ENCODE data around the gene TNFAIP8. TPM values are rescaled to one million over a fixed set of nuclear protein-coding genes. Genes with fewer than 3 reads are reported as not detected.

The TNFAIP8 gene
- total and polyA plus RNA-seq, 10 of the 15 experiments (the other 5 are each of a cell fraction or from before 2014, with no cell fraction given) = 124 to 324 (median 177) TPM

DNA sequence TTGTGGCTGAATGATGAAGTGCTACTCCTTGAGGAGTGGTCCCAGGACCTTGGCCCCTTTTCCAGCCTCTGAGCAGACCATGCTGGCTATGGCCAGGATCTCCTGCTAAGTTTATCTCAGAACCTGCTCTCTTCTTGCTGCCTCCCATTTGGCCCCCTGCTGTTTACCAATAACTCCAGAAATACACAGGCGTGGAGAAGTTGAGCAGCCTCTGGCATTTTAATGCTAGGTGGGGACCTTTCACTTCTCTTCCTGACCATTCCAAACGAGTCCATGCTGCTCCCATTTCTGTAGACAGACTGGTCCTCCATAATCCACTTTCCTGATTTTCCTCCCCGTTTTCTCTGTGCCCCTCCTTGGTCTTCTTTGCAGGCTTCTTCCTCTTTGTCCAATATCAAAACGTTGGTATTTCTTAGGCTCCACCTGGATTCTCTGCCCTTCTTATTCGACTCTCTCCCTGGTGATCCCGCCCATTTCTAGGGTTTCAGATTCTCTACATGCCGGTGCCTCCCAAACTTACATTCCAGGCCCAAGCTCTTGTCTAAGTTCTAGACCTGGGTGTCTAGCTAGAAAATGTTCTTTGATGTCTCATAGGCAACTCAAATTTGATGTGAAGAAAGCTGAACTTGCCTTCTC is 33.4 kb upstream of the TNFAIP8 start:
- Histone ChIP-seq H4K20me1 (ENCODE audit: control insufficient read depth, insufficient read depth) (no peaks in the 10 kb centered on the region), H3K4me1 (ENCODE audit: control insufficient read depth, insufficient read depth, low read length) (peaks cover 56% of the 10 kb centered on the region), H3K4me3 (0 out of 2 replicates have a peak overlapping the region, but pooled peaks have one; percentile 26), H3K9me3 (replicated peaks; ENCODE audit: control insufficient read depth, insufficient read depth, low read length) (no peaks in the 10 kb centered on the region), H3K4me2 (ENCODE audit: control insufficient read depth, insufficient read depth) (peak overlapping the region; percentile 39), H3K27me3 (replicated peaks in 1 of 2; ENCODE audit: control insufficient read depth in 2 of 2, insufficient read depth in 2 of 2, low read length in 1 of 2) (no peaks in the 10 kb centered on the region), H2AFZ (ENCODE audit: control insufficient read depth, low read depth, low read length) (no peak overlapping the region), H3K9ac (ENCODE audit: control insufficient read depth, insufficient read depth, low read length) (no peak overlapping the region), H3K27ac (ENCODE audit: control insufficient read depth, insufficient read depth) (peak overlapping the region; percentile 87), H3K79me2 (ENCODE audit: control insufficient read depth, insufficient read depth, low read length) (peaks cover 87% of the 10 kb centered on the region), H3K36me3 (ENCODE audit: control insufficient read depth in 2 of 2, insufficient read depth in 2 of 2, low read length in 1 of 2) (0 out of 4 replicates have a peak, but pooled peaks cover 0 to 2% of the 10 kb centered on the region in 2 experiments)
- SMC1A ChIA-PET (ENCODE audit: uncharacterized antibody, unreplicated experiment) = interaction anchor here (0.7 to 4.2 kb wide), 18 partner anchors 10 to 291 kb away, joined by 3 to 41 read pairs (median 6); partner anchors contain the start of gene TNFAIP8
- WGBS (ENCODE audit: insufficient coverage, insufficient replicate concordance, low lambda C conversion rate, missing lambda C conversion rate) = 35% methylated on average over 7 of the region's 7 CpGs
- ATAC-seq = no peak
- in situ Hi-C loops (cut with MboI) = loop anchor here (5.0 kb wide), 1 partner anchor 75 kb away; no protein-coding TSS in a partner anchor
- intact Hi-C loops (cut with micrococcal nuclease; ENCODE audit: unreplicated experiment) = no loop called here
- no peak for DNase-seq (ENCODE audit: low read depth, low spot score)
- BruUV-seq (replicated peaks) = no TSS peak
- POLR2A ChIA-PET = interaction anchor here (0.6 to 2.5 kb wide), 9 partner anchors 11 to 90 kb away, joined by 3 to 27 read pairs (median 4); no protein-coding TSS in a partner anchor
- TF ChIP-seq KDM1A (IDR thresholded peaks at IDR 0.05; ENCODE audit: borderline replicate concordance) (no peak), FOXK2 (IDR thresholded peaks at IDR 0.05) (no peak), CBX3 (IDR thresholded peaks at IDR 0.05; ENCODE audit: borderline replicate concordance, low read depth) (no peak), EP300 (IDR thresholded peaks at IDR 0.05; ENCODE audit: borderline replicate concordance in 1 of 2, control insufficient read depth in 1 of 2, low read depth in 2 of 2, low read length in 2 of 2) (no peak)
- TF ChIP-seq, protein P1, sequence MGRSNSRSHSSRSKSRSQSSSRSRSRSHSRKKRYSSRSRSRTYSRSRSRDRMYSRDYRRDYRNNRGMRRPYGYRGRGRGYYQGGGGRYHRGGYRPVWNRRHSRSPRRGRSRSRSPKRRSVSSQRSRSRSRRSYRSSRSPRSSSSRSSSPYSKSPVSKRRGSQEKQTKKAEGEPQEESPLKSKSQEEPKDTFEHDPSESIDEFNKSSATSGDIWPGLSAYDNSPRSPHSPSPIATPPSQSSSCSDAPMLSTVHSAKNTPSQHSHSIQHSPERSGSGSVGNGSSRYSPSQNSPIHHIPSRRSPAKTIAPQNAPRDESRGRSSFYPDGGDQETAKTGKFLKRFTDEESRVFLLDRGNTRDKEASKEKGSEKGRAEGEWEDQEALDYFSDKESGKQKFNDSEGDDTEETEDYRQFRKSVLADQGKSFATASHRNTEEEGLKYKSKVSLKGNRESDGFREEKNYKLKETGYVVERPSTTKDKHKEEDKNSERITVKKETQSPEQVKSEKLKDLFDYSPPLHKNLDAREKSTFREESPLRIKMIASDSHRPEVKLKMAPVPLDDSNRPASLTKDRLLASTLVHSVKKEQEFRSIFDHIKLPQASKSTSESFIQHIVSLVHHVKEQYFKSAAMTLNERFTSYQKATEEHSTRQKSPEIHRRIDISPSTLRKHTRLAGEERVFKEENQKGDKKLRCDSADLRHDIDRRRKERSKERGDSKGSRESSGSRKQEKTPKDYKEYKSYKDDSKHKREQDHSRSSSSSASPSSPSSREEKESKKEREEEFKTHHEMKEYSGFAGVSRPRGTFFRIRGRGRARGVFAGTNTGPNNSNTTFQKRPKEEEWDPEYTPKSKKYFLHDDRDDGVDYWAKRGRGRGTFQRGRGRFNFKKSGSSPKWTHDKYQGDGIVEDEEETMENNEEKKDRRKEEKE (IDR thresholded peaks at IDR 0.05) = no peak
- RAD21 ChIA-PET (ENCODE audit: unreplicated experiment) = interaction anchor here (0.7 to 4.0 kb wide), 15 partner anchors 10 to 248 kb away, joined by 3 to 46 read pairs (median 5); no protein-coding TSS in a partner anchor
- FAIRE-seq = no peak
- CTCF ChIA-PET = interaction anchor here (1.2 to 2.2 kb wide), 11 partner anchors 9 to 334 kb away, joined by 3 to 12 read pairs (median 4); partner anchors contain the start of gene DTWD2

Measured in GM12878 (cell line).